Stomach smooth muscle (tissue), 2 donors: ENCODE results near the gene UGP2.
"Not testable (repeated sequence)": the region's sequence is repeated elsewhere in the genome, so short reads cannot be mapped to it uniquely, and the experiment has no call there.

Experiments
- H3K27ac ChIP-seq: one replicate; pipeline ENCODE4 v1.7.0; 2013; ENCODE audit warnings: mild to moderate bottlenecking, low read length, inconsistent platforms
- H3K27me3 ChIP-seq, 2 donors: one replicate each; pipeline ENCODE4 v1.7.0; 2013; ENCODE audit warnings: low read length in 2 of 2; ENCODE audit not compliant: insufficient read depth in 2 of 2, control insufficient read depth in 1 of 2
- H3K36me3 ChIP-seq, 2 donors: one replicate each; pipeline ENCODE4 v1.7.0; 2013; ENCODE audit warnings: low read length in 2 of 2; ENCODE audit not compliant: control insufficient read depth in 2 of 2, insufficient read depth in 2 of 2
- H3K4me1 ChIP-seq: one replicate; pipeline ENCODE4 v1.7.0; 2013; ENCODE audit warnings: low read length; ENCODE audit not compliant: control insufficient read depth, insufficient read depth
- H3K4me3 ChIP-seq, 2 donors: one replicate each; pipeline ENCODE4 v1.7.0; 2013; ENCODE audit warnings: low read length in 2 of 2
- H3K9ac ChIP-seq, 2 donors: one replicate each; pipeline ENCODE4 v1.7.0; 2013; ENCODE audit warnings: low read length in 2 of 2, mild to moderate bottlenecking in 1 of 2
- H3K9me3 ChIP-seq, 2 donors: one replicate each; pipeline ENCODE4 v1.7.0; 2013; ENCODE audit warnings: low read length in 2 of 2; ENCODE audit not compliant: control insufficient read depth in 2 of 2
- donor health status: healthy.
- donor health status: Pancreatic carcinoma.

UGP2 gene

GRCh38 chr2:63894167-63894566, 52.5 kb downstream of the UGP2 start:
- no peak overlapping the region for H3K4me3 ChIP-seq
- no peak overlapping the region for H3K27ac ChIP-seq
- H3K9ac ChIP-seq = no peak overlapping the region
- peaks cover 4% of the 10 kb centered on the region for H3K4me1 ChIP-seq
- H3K27me3 ChIP-seq = no peaks in the 10 kb centered on the region
- peaks cover 9 to 28% of the 10 kb centered on the region in 2 donors for H3K36me3 ChIP-seq
- H3K9me3 ChIP-seq = no peaks in the 10 kb centered on the region

- H3K4me1 ChIP-seq = peaks cover under 1% of the 10 kb centered on the region
- H3K4me3 ChIP-seq = no peak overlapping the region
- peaks cover 0 to 2% of the 10 kb centered on the region in 2 donors for H3K9me3 ChIP-seq
- peaks cover 13 to 18% of the 10 kb centered on the region in 2 donors for H3K36me3 ChIP-seq
- H3K27ac ChIP-seq = no peak overlapping the region
- H3K9ac ChIP-seq = no peak overlapping the region
- H3K27me3 ChIP-seq = no peaks in the 10 kb centered on the region
These were observed 57.1 kb downstream of the UGP2 start for GRCh38 chr2:63898839-63899238.

GRCh38 chr2:63899639-63900038, 57.9 kb downstream of the UGP2 start:
- Histone ChIP-seq H3K9me3 (peaks cover 0 to 2% of the 10 kb centered on the region in 2 donors), H3K27ac (no peak overlapping the region), H3K27me3 (no peaks in the 10 kb centered on the region), H3K4me3 (no peak overlapping the region), H3K36me3 (peaks cover 13 to 18% of the 10 kb centered on the region in 2 donors), H3K4me1 (no peaks in the 10 kb centered on the region), H3K9ac (no peak overlapping the region)

DNA sequence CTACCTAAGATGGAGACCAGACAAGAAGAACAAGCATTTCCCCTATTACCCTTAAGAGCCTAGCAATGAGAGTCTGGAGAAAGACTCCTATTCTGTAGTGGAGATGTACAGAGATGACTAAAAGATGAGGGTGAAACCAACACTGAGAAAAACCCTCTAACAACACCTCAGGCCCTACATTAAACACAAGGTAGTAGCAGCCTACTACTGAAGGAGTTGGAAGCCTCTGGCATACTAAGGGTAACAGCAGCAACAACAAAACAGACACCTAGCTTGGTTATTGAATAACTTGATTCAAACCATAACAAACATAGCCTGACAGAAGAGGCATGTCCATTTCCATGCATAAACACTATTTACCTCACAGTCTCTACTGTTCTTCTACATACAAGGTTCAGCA, 60.5 kb downstream of the UGP2 start:
- Histone ChIP-seq H3K9ac (no peak overlapping the region), H3K4me3 (no peak overlapping the region), H3K27ac (no peak overlapping the region), H3K36me3 (peaks cover 13 to 20% of the 10 kb centered on the region in 2 donors), H3K9me3 (peaks cover 0 to 2% of the 10 kb centered on the region in 2 donors), H3K4me1 (no peaks in the 10 kb centered on the region), H3K27me3 (no peaks in the 10 kb centered on the region)

DNA sequence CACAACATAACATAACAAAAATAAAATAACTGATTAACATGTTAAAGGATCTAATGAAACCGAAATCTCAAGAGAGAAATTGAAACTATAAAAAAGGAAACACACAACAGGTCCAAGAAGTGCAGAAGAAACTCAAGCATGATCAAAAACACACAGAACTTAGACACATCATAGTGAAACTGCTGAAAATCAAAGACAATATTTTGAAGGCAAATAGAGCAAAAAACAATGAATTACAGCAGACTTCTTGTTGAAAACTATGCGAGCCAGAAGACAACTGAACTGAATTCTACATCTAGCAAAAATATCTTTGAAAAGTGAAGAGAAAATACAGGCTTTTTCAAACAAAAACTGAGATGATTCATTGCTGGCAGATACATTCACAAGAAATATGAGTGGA, 61.3 kb downstream of the UGP2 start:
- H3K27ac ChIP-seq = no peak overlapping the region
- peaks cover 0 to 2% of the 10 kb centered on the region in 2 donors for H3K9me3 ChIP-seq
- no peak overlapping the region for H3K9ac ChIP-seq
- no peaks in the 10 kb centered on the region for H3K27me3 ChIP-seq
- no peak overlapping the region for H3K4me3 ChIP-seq
- no peaks in the 10 kb centered on the region for H3K4me1 ChIP-seq
- peaks cover 13 to 20% of the 10 kb centered on the region in 2 donors for H3K36me3 ChIP-seq

DNA sequence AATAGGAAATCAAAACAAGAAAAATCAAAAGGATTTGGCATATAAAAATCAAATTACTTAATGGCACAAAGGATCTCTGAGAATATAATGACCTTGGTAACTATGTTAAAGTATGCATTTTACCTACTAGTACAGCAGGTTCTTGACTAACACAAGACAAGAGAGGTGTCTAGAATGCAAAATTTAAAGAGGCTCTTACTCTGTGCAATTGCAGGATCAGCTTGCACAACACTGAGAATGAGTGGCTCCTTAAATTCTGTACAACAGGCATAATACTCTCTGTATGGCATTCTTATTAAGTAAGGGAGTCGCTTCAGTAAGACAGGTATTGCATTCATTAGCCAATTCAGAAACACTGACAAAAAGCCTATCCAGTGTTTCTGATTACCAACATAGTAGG, 72.6 kb downstream of the UGP2 start:
- H3K4me1 ChIP-seq = no peaks in the 10 kb centered on the region
- no peak overlapping the region for H3K4me3 ChIP-seq
- H3K27ac ChIP-seq = no peak overlapping the region
- no peaks in the 10 kb centered on the region for H3K9me3 ChIP-seq
- H3K36me3 ChIP-seq = peaks cover 8 to 36% of the 10 kb centered on the region in 2 donors
- H3K27me3 ChIP-seq = no peaks in the 10 kb centered on the region
- no peak overlapping the region for H3K9ac ChIP-seq

GRCh38 chr2:63926815-63927214, 85.1 kb downstream of the UGP2 start:
- peaks cover 0 to 7% of the 10 kb centered on the region in 2 donors for H3K36me3 ChIP-seq
- no peak overlapping the region for H3K4me3 ChIP-seq

GRCh38 chr2:63932104-63932503, 90.4 kb downstream of the UGP2 start:
- not testable (repeated sequence) for H3K4me1 ChIP-seq, H3K27me3 ChIP-seq, H3K4me3 ChIP-seq, H3K36me3 ChIP-seq, H3K27ac ChIP-seq, H3K9me3 ChIP-seq, H3K9ac ChIP-seq

More at GRCh38 chr2:63926815-63927214, 85.1 kb downstream of the UGP2 start:
- no peak overlapping the region for H3K27ac ChIP-seq
- no peaks in the 10 kb centered on the region for H3K27me3 ChIP-seq
- no peak overlapping the region for H3K9ac ChIP-seq
- no peaks in the 10 kb centered on the region for H3K4me1 ChIP-seq
- H3K9me3 ChIP-seq = no peaks in the 10 kb centered on the region
